Measurements from ENCODE around the gene PSENEN. TPM values are rescaled to one million over a fixed set of nuclear protein-coding genes. Genes with fewer than 3 reads are reported as not detected.

Gene PSENEN
- total and polyA plus RNA-seq, 9 of the 15 experiments (the other 6 are each of a cell fraction or from before 2014, with no cell fraction given): 34.5 to 299 (median 61.1) TPM

DNA sequence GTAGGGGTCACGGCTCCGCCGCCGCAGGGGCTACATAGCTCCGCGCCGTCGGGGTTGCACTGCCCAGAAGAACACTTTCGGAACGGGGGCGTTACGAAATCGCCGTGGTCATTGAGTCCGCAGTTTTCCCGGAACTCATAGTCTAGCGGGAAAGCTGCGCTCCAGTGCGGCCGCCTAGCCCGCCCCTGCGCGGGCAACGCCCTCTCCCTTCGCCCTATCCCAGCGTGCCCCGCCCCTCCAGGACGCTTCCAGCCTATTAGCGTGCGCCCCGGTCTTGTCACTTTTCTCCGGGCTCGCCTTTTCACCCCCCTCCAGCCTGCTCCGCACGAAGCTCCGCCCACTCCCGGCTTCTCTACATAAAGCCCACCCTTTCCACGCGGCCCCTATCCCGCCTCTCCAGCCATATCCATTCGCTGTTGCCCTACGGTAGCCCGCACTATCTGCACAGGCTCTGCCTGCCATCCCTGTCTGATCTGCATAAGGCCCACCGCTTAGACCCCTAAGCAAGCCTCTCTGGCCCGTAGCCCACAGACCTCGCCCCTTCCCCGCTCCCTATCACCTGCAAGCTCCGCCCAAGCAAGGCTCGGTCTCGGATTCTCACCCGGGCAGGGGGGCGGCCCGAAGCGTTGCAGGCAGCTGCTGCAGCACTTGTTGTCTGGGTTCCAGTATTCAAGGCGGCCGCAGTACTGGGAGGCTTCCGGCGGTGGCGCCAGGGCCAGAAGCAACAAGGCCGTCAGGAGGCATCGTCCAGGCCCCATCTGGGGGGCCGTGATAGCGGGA lies 4.8 kb upstream of the PSENEN start (continued):
- no peak for TF ChIP-seq FOXM1 (IDR thresholded peaks at IDR 0.05; ENCODE audit: low read depth)
- TF ChIP-seq FOXM1 (CRISPR knock-in tag; IDR thresholded peaks at IDR 0.05; ENCODE audit: low read depth): no peak
- TF ChIP-seq, protein P1, sequence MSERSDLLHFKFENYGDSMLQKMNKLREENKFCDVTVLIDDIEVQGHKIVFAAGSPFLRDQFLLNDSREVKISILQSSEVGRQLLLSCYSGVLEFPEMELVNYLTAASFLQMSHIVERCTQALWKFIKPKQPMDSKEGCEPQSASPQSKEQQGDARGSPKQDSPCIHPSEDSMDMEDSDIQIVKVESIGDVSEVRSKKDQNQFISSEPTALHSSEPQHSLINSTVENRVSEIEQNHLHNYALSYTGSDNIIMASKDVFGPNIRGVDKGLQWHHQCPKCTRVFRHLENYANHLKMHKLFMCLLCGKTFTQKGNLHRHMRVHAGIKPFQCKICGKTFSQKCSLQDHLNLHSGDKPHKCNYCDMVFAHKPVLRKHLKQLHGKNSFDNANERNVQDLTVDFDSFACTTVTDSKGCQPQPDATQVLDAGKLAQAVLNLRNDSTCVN (CRISPR knock-in tag; IDR thresholded peaks at IDR 0.05): no peak
- peak; percentile 67 for TF ChIP-seq RBM39 (optimal IDR thresholded peaks at IDR 0.05; ENCODE audit: low read depth, low read length)
- TF ChIP-seq POLR2B (IDR thresholded peaks at IDR 0.05; ENCODE audit: low read depth, partially characterized antibody): peak; percentile 67
- peak in 1 of 2 experiments; percentile 49; a peak in 2 of 4 replicates for TF ChIP-seq TEAD1 (CRISPR knock-in tag; IDR thresholded peaks at IDR 0.05)
- TF ChIP-seq NCOA1 (IDR thresholded peaks at IDR 0.05; ENCODE audit: low read depth): peak; percentile 72; the same call in 1 of the 2 replicates
- peak; percentile 48 for TF ChIP-seq XRCC5 (IDR thresholded peaks at IDR 0.05; ENCODE audit: low read depth, low read length)
- TF ChIP-seq MYBL2 (IDR thresholded peaks at IDR 0.05; ENCODE audit: low read depth): no peak
- no peak for TF ChIP-seq MYBL2 (CRISPR knock-in tag; IDR thresholded peaks at IDR 0.05; ENCODE audit: borderline replicate concordance)
- 0 out of 2 replicates have a peak, but pooled peaks have one; percentile 35 for TF ChIP-seq LARP7 (IDR thresholded peaks at IDR 0.05)
- peak; percentile 83 for TF ChIP-seq MYC (IDR thresholded peaks at IDR 0.05; ENCODE audit: low read depth, low read length)
- TF ChIP-seq MYC (CRISPR knock-in tag; IDR thresholded peaks at IDR 0.05; ENCODE audit: borderline replicate concordance, low read depth): peak; percentile 81; the same call in 1 of the 2 replicates
- TF ChIP-seq RAD21 (CRISPR knock-in tag; conservative IDR thresholded peaks at IDR 0.05 in 1 of 2, IDR thresholded peaks at IDR 0.05 in 1 of 2): peak in 1 of 2 experiments; percentile 25; a peak in 1 of 4 replicates
- peak; percentile 92 for TF ChIP-seq FOXP1 (CRISPR knock-in tag; IDR thresholded peaks at IDR 0.05)
- no peak for TF ChIP-seq RBBP5 (IDR thresholded peaks at IDR 0.05; ENCODE audit: borderline replicate concordance, insufficient read depth, low read length, poor library complexity, severe bottlenecking)
- 0 out of 2 replicates have a peak, but pooled peaks have one; percentile 11 for TF ChIP-seq LEF1 (IDR thresholded peaks at IDR 0.05)
- TF ChIP-seq ZNF143 (CRISPR knock-in tag; IDR thresholded peaks at IDR 0.05): peak; percentile 49; the same call in 1 of the 2 replicates
- peak; percentile 37 for TF ChIP-seq NFYB (IDR thresholded peaks at IDR 0.05; ENCODE audit: extremely low read depth, insufficient read length)
- TF ChIP-seq CCAR2 (IDR thresholded peaks at IDR 0.05; ENCODE audit: low read depth, low read length): no peak
- peak; percentile 48 for TF ChIP-seq USF1 (CRISPR knock-in tag; IDR thresholded peaks at IDR 0.05)
- TF ChIP-seq, protein P2, sequence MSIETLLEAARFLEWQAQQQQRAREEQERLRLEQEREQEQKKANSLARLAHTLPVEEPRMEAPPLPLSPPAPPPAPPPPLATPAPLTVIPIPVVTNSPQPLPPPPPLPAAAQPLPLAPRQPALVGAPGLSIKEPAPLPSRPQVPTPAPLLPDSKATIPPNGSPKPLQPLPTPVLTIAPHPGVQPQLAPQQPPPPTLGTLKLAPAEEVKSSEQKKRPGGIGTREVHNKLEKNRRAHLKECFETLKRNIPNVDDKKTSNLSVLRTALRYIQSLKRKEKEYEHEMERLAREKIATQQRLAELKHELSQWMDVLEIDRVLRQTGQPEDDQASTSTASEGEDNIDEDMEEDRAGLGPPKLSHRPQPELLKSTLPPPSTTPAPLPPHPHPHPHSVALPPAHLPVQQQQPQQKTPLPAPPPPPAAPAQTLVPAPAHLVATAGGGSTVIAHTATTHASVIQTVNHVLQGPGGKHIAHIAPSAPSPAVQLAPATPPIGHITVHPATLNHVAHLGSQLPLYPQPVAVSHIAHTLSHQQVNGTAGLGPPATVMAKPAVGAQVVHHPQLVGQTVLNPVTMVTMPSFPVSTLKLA (conservative IDR thresholded peaks at IDR 0.05): peak; percentile 84 to 92
